Breast epithelium (tissue), 3 donors: ENCODE results near the gene BCL2L2.

Experiments
- POLR2A ChIP-seq: fragments of 450-650 bp; IDR thresholded peaks from one replicate; pipeline ENCODE4 v1.6.1; 2016; ENCODE audit warnings: antibody characterized with exemption, mild to moderate bottlenecking, moderate library complexity
- POLR2AphosphoS5 ChIP-seq, 3 donors: sonication (generic); formaldehyde crosslinking; IDR thresholded peaks; one replicate each; pipeline ENCODE4 v1.6.1; 2017; ENCODE audit warnings: antibody characterized with exemption in 3 of 3
- TF ChIP-seq, protein P1 (sequence below), 3 donors: fragments of 450-650 bp; IDR thresholded peaks; one replicate each; pipeline ENCODE4 v1.5.1; 2016 to 2017; ENCODE audit warnings: antibody characterized with exemption in 3 of 3, mild to moderate bottlenecking in 3 of 3, moderate library complexity in 3 of 3

GRCh38 chr14:23308721-23309445 is 2.2 kb downstream of the BCL2L2 start:
- TF ChIP-seq, protein P1, sequence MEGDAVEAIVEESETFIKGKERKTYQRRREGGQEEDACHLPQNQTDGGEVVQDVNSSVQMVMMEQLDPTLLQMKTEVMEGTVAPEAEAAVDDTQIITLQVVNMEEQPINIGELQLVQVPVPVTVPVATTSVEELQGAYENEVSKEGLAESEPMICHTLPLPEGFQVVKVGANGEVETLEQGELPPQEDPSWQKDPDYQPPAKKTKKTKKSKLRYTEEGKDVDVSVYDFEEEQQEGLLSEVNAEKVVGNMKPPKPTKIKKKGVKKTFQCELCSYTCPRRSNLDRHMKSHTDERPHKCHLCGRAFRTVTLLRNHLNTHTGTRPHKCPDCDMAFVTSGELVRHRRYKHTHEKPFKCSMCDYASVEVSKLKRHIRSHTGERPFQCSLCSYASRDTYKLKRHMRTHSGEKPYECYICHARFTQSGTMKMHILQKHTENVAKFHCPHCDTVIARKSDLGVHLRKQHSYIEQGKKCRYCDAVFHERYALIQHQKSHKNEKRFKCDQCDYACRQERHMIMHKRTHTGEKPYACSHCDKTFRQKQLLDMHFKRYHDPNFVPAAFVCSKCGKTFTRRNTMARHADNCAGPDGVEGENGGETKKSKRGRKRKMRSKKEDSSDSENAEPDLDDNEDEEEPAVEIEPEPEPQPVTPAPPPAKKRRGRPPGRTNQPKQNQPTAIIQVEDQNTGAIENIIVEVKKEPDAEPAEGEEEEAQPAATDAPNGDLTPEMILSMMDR (IDR thresholded peaks at IDR 0.05) = no peak
- TF ChIP-seq POLR2A (no peak), POLR2AphosphoS5 (IDR thresholded peaks at IDR 0.05) (no peak)
